Endodermal cell (in vitro differentiated cells): ENCODE measurements around the gene ITSN1. TPM values are rescaled to one million over a fixed set of nuclear protein-coding genes. Genes with fewer than 3 reads are reported as not detected.

Experiments used
- DNase-seq: peaks from one replicate; pipeline ENCODE4 v3.0.0-alpha.2; 2017
- H3K27ac ChIP-seq: 2 replicates; pipeline ENCODE4 v1.5.1; 2013; ENCODE audit warnings: mild to moderate bottlenecking, low read depth, low read length, moderate library complexity
- H3K27me3 ChIP-seq: 2 replicates; pipeline ENCODE4 v1.6.1; 2013; ENCODE audit warnings: mild to moderate bottlenecking, low read length, moderate library complexity; ENCODE audit not compliant: insufficient read depth, control insufficient read depth, poor library complexity, severe bottlenecking
- H3K36me3 ChIP-seq: 2 replicates; pipeline ENCODE4 v1.7.0; 2013; ENCODE audit warnings: mild to moderate bottlenecking, low read length, moderate library complexity; ENCODE audit not compliant: control insufficient read depth, insufficient read depth
- H3K4me1 ChIP-seq: one replicate; pipeline ENCODE4 v1.7.0; 2013; ENCODE audit warnings: low read length; ENCODE audit not compliant: control insufficient read depth, insufficient read depth
- H3K4me3 ChIP-seq: 2 replicates; pipeline ENCODE4 v1.5.1; 2013; ENCODE audit warnings: mild to moderate bottlenecking, low read length, moderate library complexity
- H3K9ac ChIP-seq: 2 replicates; pipeline ENCODE4 v1.6.1; 2013; ENCODE audit warnings: mild to moderate bottlenecking, low read length, moderate library complexity; ENCODE audit not compliant: poor library complexity, severe bottlenecking; ENCODE audit errors: extremely low read depth
- H3K9me3 ChIP-seq: 2 replicates; pipeline ENCODE4 v1.6.1; 2013; ENCODE audit warnings: mild to moderate bottlenecking, low read length, moderate library complexity; ENCODE audit not compliant: control insufficient read depth
- H3K27ac Mint-ChIP-seq: 2 replicates; pipeline ENCODE4 v1.8.0; 2020; ENCODE audit warnings: mixed read lengths
- H3K27me3 Mint-ChIP-seq: 2 replicates; pipeline ENCODE4 v1.8.0; 2021; ENCODE audit warnings: mild to moderate bottlenecking, mixed read lengths; ENCODE audit not compliant: insufficient read depth
- H3K36me3 Mint-ChIP-seq: 2 replicates; pipeline ENCODE4 v1.8.0; 2020; ENCODE audit warnings: low read depth, mixed read lengths
- H3K4me1 Mint-ChIP-seq: 2 replicates; pipeline ENCODE4 v1.8.0; 2020; ENCODE audit warnings: mixed read lengths
- H3K4me3 Mint-ChIP-seq: 2 replicates; pipeline ENCODE4 v1.8.0; 2020; ENCODE audit warnings: mild to moderate bottlenecking, moderate library complexity, mixed read lengths
- H3K9me3 Mint-ChIP-seq: 2 replicates; pipeline ENCODE4 v1.8.0; 2020; ENCODE audit warnings: mild to moderate bottlenecking, mixed read lengths
- WGBS, 2 experiments: methylation state at CpG; one replicate each; pipeline versions ENCODE4 v1.1.5 to v1.1.7; 2013; ENCODE audit warnings: missing lambda C conversion rate in 2 of 2, mixed read lengths in 1 of 2; ENCODE audit not compliant: insufficient coverage in 1 of 2, insufficient read length in 1 of 2; 5-methylcytosine and 5-hydroxymethylcytosine counted together
- total RNA-seq, 2 donors: library from RNA; stranded (reverse); fragmentation: NEBNext Ultra II Directional in 1 of 2; extraction: Animal tissue kit (Norgen Biotek cat#: 25700) in 1 of 2; gene quantifications; 2 replicates in 1 of 2; 3 replicates in 1 of 2; pipeline ENCODE4 v1.2.1, GENCODE V29; 2021
- TF ChIP-seq, protein P1 (sequence below): fragments of 200-600 bp; sonication (generic); conservative IDR thresholded peaks from 2 replicates; pipeline ENCODE4 v1.5.0; 2021; ENCODE audit warnings: antibody characterized with exemption, mild to moderate bottlenecking

The ITSN1 gene
- total RNA-seq, 2 donors from 2014 or later = 89.6 to 104 TPM

DNA sequence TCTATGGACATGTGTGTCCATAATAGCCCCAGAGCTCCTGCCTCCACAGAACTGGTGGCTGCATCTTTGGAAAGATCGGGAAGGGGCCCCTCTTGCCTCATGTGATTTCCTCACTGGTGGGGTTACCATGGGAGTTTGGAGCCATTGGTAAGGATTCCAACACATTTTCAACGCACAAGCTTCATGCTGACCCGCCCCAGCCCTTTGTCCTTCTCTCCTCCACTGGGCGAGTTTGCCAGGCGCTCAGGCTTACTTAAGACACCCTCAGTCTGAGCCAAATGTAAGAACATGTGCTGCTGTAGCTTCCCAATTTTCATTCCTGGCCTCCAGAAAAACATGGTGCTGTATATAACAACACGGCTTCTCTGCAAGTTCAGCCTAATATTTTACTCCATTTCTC is 200.9 kb downstream of the ITSN1 start:
- H3K36me3 ChIP-seq = peaks cover 10% of the 10 kb centered on the region
- Mint-ChIP-seq H3K4me3 (no peak overlapping the region), H3K9me3 (no peaks in the 10 kb centered on the region), H3K4me1 (no peaks in the 10 kb centered on the region), H3K36me3 (peaks cover 21% of the 10 kb centered on the region), H3K27me3 (no peaks in the 10 kb centered on the region), H3K27ac (no peak overlapping the region)
- no peaks in the 10 kb centered on the region for H3K27me3 ChIP-seq
- H3K4me3 ChIP-seq = no peak overlapping the region
- TF ChIP-seq, protein P1, sequence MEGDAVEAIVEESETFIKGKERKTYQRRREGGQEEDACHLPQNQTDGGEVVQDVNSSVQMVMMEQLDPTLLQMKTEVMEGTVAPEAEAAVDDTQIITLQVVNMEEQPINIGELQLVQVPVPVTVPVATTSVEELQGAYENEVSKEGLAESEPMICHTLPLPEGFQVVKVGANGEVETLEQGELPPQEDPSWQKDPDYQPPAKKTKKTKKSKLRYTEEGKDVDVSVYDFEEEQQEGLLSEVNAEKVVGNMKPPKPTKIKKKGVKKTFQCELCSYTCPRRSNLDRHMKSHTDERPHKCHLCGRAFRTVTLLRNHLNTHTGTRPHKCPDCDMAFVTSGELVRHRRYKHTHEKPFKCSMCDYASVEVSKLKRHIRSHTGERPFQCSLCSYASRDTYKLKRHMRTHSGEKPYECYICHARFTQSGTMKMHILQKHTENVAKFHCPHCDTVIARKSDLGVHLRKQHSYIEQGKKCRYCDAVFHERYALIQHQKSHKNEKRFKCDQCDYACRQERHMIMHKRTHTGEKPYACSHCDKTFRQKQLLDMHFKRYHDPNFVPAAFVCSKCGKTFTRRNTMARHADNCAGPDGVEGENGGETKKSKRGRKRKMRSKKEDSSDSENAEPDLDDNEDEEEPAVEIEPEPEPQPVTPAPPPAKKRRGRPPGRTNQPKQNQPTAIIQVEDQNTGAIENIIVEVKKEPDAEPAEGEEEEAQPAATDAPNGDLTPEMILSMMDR = no peak
- no peak overlapping the region for H3K9ac ChIP-seq
- H3K4me1 ChIP-seq = no peaks in the 10 kb centered on the region
- peak overlapping the region; percentile 98 for H3K27ac ChIP-seq
- no peaks in the 10 kb centered on the region for H3K9me3 ChIP-seq
- no peak for DNase-seq
- 89 to 92% methylated on average over 4 to 6 of the region's 6 CpGs for WGBS, 2 experiments

DNA sequence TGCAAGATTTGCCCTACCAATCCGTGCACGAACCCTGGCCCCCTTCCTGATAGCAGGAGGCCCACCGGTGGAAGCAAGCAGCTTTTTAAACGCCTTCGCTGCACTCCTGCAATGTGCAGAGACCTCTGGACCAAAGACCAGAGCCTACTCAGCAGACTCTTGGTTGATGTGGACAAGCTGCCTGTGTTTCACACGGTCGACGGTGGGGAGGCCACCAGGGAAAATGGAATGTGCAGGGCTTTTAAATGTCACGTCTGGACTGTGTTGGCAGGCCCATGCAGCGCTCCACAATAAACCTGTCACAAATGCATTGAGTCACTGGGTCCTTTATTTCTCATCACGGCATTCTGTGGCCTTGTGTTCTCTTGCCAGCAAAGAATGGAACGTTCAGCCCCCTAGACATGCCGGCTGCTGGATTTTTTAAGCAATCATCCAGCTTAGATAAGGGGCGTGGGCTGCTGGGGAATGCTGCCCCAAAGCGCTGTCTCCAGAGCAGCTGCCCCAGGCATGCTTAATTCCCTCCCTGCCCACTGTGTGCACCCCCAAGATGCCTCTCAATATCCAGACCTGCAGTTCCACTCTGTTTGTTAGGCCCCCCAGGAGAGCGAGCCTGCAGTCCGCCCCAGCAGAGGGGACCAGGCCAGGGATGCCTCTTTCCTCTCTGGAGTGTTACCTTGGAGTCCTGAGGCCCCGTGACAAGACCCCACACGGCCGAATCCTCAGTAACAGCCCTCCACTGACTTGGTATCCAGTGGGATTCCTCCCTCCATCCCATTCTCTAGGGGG is 202.0 kb downstream of the ITSN1 start:
- H3K9me3 Mint-ChIP-seq = no peaks in the 10 kb centered on the region
- Histone ChIP-seq H3K4me1 (no peaks in the 10 kb centered on the region), H3K27me3 (no peaks in the 10 kb centered on the region), H3K36me3 (no peaks in the 10 kb centered on the region), H3K27ac (peak overlapping the region; percentile 98), H3K9me3 (no peaks in the 10 kb centered on the region), H3K4me3 (no peak overlapping the region), H3K9ac (no peak overlapping the region)
- H3K4me3 Mint-ChIP-seq = no peak overlapping the region
- TF ChIP-seq, protein P1 = no peak
- H3K36me3 Mint-ChIP-seq = peaks cover 10% of the 10 kb centered on the region
- no peaks in the 10 kb centered on the region for H3K27me3 Mint-ChIP-seq
- DNase-seq = no peak
- WGBS, 2 experiments = 71 to 88% methylated on average over 16 to 20 of the region's 20 CpGs
- H3K4me1 Mint-ChIP-seq = no peaks in the 10 kb centered on the region
- H3K27ac Mint-ChIP-seq = no peak overlapping the region

DNA sequence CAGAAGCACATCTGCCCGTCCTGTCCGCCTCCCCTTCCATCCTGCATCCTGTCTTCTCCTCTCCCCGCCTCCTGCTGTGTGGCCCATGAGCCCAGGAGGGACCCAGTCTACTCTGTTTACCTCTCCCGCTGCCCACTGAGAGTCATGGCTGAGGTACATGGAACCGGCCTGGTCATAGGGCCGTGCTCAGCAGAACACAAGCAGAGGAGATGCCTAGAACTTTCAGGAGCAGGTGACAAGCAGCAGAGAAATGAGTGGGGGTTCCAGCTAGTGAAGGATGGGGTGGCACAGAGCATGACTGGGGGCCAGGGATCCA is 202.5 kb downstream of the ITSN1 start:
- no peak overlapping the region for H3K4me3 Mint-ChIP-seq
- TF ChIP-seq, protein P1 = no peak
- Histone ChIP-seq H3K27ac (peak overlapping the region; percentile 98), H3K4me1 (no peaks in the 10 kb centered on the region), H3K27me3 (no peaks in the 10 kb centered on the region), H3K36me3 (no peaks in the 10 kb centered on the region), H3K9me3 (no peaks in the 10 kb centered on the region), H3K4me3 (no peak overlapping the region), H3K9ac (no peak overlapping the region)
- H3K9me3 Mint-ChIP-seq = no peaks in the 10 kb centered on the region
- 75 to 90% methylated on average over 2 to 6 of the region's 6 CpGs for WGBS, 2 experiments
- no peak for DNase-seq
- peaks cover 5% of the 10 kb centered on the region for H3K36me3 Mint-ChIP-seq
- no peak overlapping the region for H3K27ac Mint-ChIP-seq
- H3K4me1 Mint-ChIP-seq = no peaks in the 10 kb centered on the region
- H3K27me3 Mint-ChIP-seq = no peaks in the 10 kb centered on the region
